Measurements from ENCODE around the gene PSMG4.
A peak's percentile ranks its signal among the peaks of the same experiment; 100 is the strongest.

Gene PSMG4

DNA sequence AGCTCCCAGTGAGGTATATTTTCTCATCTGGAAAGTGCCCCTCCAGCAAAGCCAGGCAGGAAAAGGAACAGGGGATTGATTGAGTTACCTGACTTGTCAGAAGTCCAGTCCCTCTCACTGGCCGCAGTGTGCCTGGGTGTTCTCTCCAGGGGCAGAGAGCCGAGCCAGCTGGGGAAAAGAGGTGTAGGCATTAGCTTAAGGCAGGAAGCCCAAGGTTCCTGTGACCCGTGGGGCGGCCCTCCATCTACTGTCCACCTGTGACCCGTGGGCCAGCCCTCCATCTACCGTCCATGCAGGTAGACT lies 2.7 kb downstream of the PSMG4 start:
- Histone ChIP-seq H3K36me3 (ENCODE audit: control insufficient read depth, insufficient read depth, low read length) (peaks cover 21% of the 10 kb centered on the region), H3K9me3 (ENCODE audit: control insufficient read depth, low read length) (no peaks in the 10 kb centered on the region), H3K4me3 (ENCODE audit: insufficient read depth, low read depth, low read length, poor library complexity, severe bottlenecking) (no peak overlapping the region), H3K27me3 (replicated peaks; ENCODE audit: control insufficient read depth, insufficient read depth, low read length, poor library complexity, severe bottlenecking) (no peaks in the 10 kb centered on the region), H3K4me1 (ENCODE audit: control insufficient read depth, insufficient read depth, low read length, poor library complexity, severe bottlenecking) (peaks cover 18% of the 10 kb centered on the region), H3K27ac (ENCODE audit: insufficient read depth, low read length, poor library complexity, severe bottlenecking) (no peak overlapping the region)
- no peak for DNase-seq

DNA sequence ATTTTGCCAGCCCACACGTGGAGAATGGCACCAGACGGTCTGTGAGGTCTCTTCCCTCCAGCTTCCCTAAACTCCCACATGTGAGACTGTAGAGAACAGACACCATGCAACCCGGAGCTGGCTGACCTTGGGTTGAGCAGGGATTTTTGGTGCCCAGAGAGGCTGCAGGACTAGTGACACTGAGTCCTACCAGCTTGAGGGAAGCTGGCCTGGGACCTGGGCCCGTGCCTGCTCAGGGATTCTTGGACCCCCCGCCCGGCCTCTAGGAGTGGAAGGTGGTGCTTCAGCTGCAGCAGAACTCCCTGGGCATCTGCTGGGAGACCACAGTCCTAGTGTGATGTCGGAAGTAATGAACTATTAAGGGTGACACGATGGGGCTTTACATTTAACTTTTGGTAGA lies 3.2 kb downstream of the PSMG4 start:
- Histone ChIP-seq H3K27ac (ENCODE audit: insufficient read depth, low read length, poor library complexity, severe bottlenecking) (no peak overlapping the region), H3K9me3 (ENCODE audit: control insufficient read depth, low read length) (no peaks in the 10 kb centered on the region), H3K4me1 (ENCODE audit: control insufficient read depth, insufficient read depth, low read length, poor library complexity, severe bottlenecking) (peaks cover 18% of the 10 kb centered on the region), H3K4me3 (ENCODE audit: insufficient read depth, low read depth, low read length, poor library complexity, severe bottlenecking) (no peak overlapping the region), H3K36me3 (ENCODE audit: control insufficient read depth, insufficient read depth, low read length) (peaks cover 21% of the 10 kb centered on the region), H3K27me3 (replicated peaks; ENCODE audit: control insufficient read depth, insufficient read depth, low read length, poor library complexity, severe bottlenecking) (no peaks in the 10 kb centered on the region)
- no peak for DNase-seq

GRCh38 chr6:3263096-3263495 lies 4.3 kb downstream of the PSMG4 start:
- H3K27me3 ChIP-seq (replicated peaks; ENCODE audit: control insufficient read depth, insufficient read depth, low read length, poor library complexity, severe bottlenecking), result no peaks in the 10 kb centered on the region
- no peak overlapping the region for H3K4me3 ChIP-seq (ENCODE audit: insufficient read depth, low read depth, low read length, poor library complexity, severe bottlenecking)
- peaks cover 18% of the 10 kb centered on the region for H3K4me1 ChIP-seq (ENCODE audit: control insufficient read depth, insufficient read depth, low read length, poor library complexity, severe bottlenecking)
- no peaks in the 10 kb centered on the region for H3K9me3 ChIP-seq (ENCODE audit: control insufficient read depth, low read length)
- H3K27ac ChIP-seq (ENCODE audit: insufficient read depth, low read length, poor library complexity, severe bottlenecking), result no peak overlapping the region
- peaks cover 21% of the 10 kb centered on the region for H3K36me3 ChIP-seq (ENCODE audit: control insufficient read depth, insufficient read depth, low read length)
- DNase-seq, result no peak

- Histone ChIP-seq H3K27ac (ENCODE audit: insufficient read depth, low read length, poor library complexity, severe bottlenecking) (no peak overlapping the region), H3K27me3 (replicated peaks; ENCODE audit: control insufficient read depth, insufficient read depth, low read length, poor library complexity, severe bottlenecking) (no peaks in the 10 kb centered on the region), H3K36me3 (ENCODE audit: control insufficient read depth, insufficient read depth, low read length) (peaks cover 27% of the 10 kb centered on the region), H3K9me3 (ENCODE audit: control insufficient read depth, low read length) (no peaks in the 10 kb centered on the region), H3K4me3 (ENCODE audit: insufficient read depth, low read depth, low read length, poor library complexity, severe bottlenecking) (no peak overlapping the region), H3K4me1 (ENCODE audit: control insufficient read depth, insufficient read depth, low read length, poor library complexity, severe bottlenecking) (peaks cover 18% of the 10 kb centered on the region)
- DNase-seq, result no peak
These were observed 5.6 kb downstream of the PSMG4 start for GRCh38 chr6:3264356-3264755.

DNA sequence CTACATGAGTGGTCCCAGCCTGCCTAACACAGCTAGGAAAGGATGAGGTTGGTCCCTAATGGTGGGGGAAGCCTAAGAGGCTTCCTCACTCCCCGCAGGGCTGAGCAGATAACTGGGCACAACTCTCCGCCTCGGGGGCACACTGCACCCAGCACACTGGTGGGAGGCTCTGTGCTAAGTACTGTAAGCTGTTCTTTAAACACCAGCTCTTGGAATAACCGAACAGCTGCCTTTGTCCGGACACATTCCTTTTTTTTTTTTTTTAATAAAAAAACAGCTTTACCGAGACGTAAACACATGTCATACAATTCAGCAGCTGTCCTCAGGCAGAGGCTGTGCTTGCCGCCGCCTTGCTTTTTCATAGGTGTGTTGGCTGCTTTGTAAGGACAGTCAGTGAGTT lies 6.9 kb downstream of the PSMG4 start:
- H3K9me3 ChIP-seq (ENCODE audit: control insufficient read depth, low read length), result no peaks in the 10 kb centered on the region
- no peak overlapping the region for H3K27ac ChIP-seq (ENCODE audit: insufficient read depth, low read length, poor library complexity, severe bottlenecking)
- H3K4me1 ChIP-seq (ENCODE audit: control insufficient read depth, insufficient read depth, low read length, poor library complexity, severe bottlenecking), result peaks cover 14% of the 10 kb centered on the region
- no peak for DNase-seq
- no peaks in the 10 kb centered on the region for H3K27me3 ChIP-seq (replicated peaks; ENCODE audit: control insufficient read depth, insufficient read depth, low read length, poor library complexity, severe bottlenecking)
- H3K4me3 ChIP-seq (ENCODE audit: insufficient read depth, low read depth, low read length, poor library complexity, severe bottlenecking), result no peak overlapping the region
- H3K36me3 ChIP-seq (ENCODE audit: control insufficient read depth, insufficient read depth, low read length), result peaks cover 35% of the 10 kb centered on the region

DNA sequence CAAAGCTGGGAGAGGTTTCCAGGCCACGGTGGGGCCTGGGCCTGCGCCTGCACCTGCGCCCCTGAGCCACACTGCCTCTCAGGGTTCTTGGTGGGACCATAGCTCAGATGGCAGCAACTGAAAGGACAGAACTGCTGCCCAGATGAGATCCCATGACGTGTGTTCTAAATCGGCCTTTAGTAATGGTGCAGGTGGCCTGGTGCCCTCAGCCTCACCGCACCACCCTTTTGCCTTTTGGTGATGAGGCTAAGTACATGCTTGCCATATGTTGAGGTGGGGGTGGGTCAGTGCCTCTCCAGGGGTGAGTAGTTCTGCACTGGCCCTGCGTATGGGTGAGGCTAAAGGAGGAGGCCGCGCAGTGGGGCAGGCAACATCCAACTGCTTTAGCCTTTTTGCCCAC lies 7.4 kb downstream of the PSMG4 start:
- Histone ChIP-seq H3K9me3 (ENCODE audit: control insufficient read depth, low read length) (no peaks in the 10 kb centered on the region), H3K27me3 (replicated peaks; ENCODE audit: control insufficient read depth, insufficient read depth, low read length, poor library complexity, severe bottlenecking) (no peaks in the 10 kb centered on the region), H3K4me3 (ENCODE audit: insufficient read depth, low read depth, low read length, poor library complexity, severe bottlenecking) (no peak overlapping the region), H3K4me1 (ENCODE audit: control insufficient read depth, insufficient read depth, low read length, poor library complexity, severe bottlenecking) (peaks cover 9% of the 10 kb centered on the region), H3K36me3 (ENCODE audit: control insufficient read depth, insufficient read depth, low read length) (peaks cover 40% of the 10 kb centered on the region), H3K27ac (ENCODE audit: insufficient read depth, low read length, poor library complexity, severe bottlenecking) (no peak overlapping the region)
- DNase-seq, result no peak

- DNase-seq, result no peak
- H3K4me1 ChIP-seq (ENCODE audit: control insufficient read depth, insufficient read depth, low read length, poor library complexity, severe bottlenecking), result no peaks in the 10 kb centered on the region
- H3K9me3 ChIP-seq (ENCODE audit: control insufficient read depth, low read length), result no peaks in the 10 kb centered on the region
- peaks cover 48% of the 10 kb centered on the region for H3K36me3 ChIP-seq (ENCODE audit: control insufficient read depth, insufficient read depth, low read length)
- H3K27ac ChIP-seq (ENCODE audit: insufficient read depth, low read length, poor library complexity, severe bottlenecking), result no peak overlapping the region
- H3K27me3 ChIP-seq (replicated peaks; ENCODE audit: control insufficient read depth, insufficient read depth, low read length, poor library complexity, severe bottlenecking), result no peaks in the 10 kb centered on the region
- no peak overlapping the region for H3K4me3 ChIP-seq (ENCODE audit: insufficient read depth, low read depth, low read length, poor library complexity, severe bottlenecking)
These were observed 8.4 kb downstream of the PSMG4 start for GRCh38 chr6:3267162-3267561.

DNA sequence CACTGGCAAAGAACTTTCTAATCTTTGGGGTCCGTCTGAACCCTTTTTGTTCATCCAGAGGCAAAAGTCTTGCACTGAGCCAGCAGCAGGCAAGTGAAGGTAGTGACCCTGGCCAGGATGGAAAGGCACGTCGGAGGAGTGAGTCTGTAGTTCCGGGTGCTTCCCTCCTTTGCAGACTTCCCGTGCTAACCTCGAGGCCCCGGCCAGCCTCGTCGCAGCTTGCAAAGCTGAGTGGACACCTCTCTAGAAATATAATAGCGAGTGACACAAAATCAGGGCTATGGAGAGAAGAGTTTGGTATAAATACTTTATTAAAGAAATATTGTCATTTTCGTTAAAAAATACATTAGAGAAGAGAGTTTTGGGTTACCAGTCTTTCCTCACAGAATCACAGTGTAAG lies 9.9 kb downstream of the PSMG4 start:
- peaks cover 47% of the 10 kb centered on the region for H3K36me3 ChIP-seq (ENCODE audit: control insufficient read depth, insufficient read depth, low read length)
- no peak overlapping the region for H3K4me3 ChIP-seq (ENCODE audit: insufficient read depth, low read depth, low read length, poor library complexity, severe bottlenecking)
- H3K27me3 ChIP-seq (replicated peaks; ENCODE audit: control insufficient read depth, insufficient read depth, low read length, poor library complexity, severe bottlenecking), result no peaks in the 10 kb centered on the region
- no peaks in the 10 kb centered on the region for H3K4me1 ChIP-seq (ENCODE audit: control insufficient read depth, insufficient read depth, low read length, poor library complexity, severe bottlenecking)
- H3K9me3 ChIP-seq (ENCODE audit: control insufficient read depth, low read length), result no peaks in the 10 kb centered on the region
- no peak overlapping the region for H3K27ac ChIP-seq (ENCODE audit: insufficient read depth, low read length, poor library complexity, severe bottlenecking)
- DNase-seq, result no peak

DNA sequence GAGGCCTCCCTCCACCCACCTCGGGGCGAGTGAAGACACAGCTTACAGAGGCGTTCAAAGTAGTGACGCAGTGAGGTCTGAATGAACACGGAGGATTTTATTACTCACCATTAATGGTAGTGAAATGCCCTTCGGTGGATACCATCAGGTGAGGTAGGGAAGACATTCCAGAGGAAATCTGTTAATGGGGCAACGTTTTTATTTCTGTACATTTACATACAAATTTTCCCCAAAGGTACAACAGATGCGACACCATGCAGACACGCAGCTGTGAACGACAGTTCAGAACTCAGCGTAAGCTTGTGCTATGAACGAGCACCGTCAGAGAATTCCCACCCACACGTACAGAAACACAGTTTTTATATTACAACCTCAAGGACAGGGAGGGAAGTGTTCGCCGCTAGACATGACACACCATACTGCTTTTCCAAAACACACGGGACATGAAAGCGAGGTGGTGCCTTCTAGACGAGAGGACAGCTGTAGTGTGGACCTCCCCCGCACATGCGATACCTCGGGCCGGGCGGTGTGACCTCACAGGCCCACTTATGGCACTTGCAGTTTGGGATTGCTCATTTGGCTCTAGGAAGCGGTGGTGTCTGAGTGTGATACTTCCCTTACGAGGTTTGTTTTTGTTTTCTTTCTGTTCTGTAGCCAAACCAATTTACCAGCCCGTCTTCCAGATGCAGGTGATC lies 10.7 kb downstream of the PSMG4 start:
- Histone ChIP-seq H3K27me3 (replicated peaks; ENCODE audit: control insufficient read depth, insufficient read depth, low read length, poor library complexity, severe bottlenecking) (no peaks in the 10 kb centered on the region), H3K4me1 (ENCODE audit: control insufficient read depth, insufficient read depth, low read length, poor library complexity, severe bottlenecking) (no peaks in the 10 kb centered on the region), H3K9me3 (ENCODE audit: control insufficient read depth, low read length) (no peaks in the 10 kb centered on the region), H3K27ac (ENCODE audit: insufficient read depth, low read length, poor library complexity, severe bottlenecking) (no peak overlapping the region), H3K36me3 (ENCODE audit: control insufficient read depth, insufficient read depth, low read length) (peaks cover 40% of the 10 kb centered on the region), H3K4me3 (ENCODE audit: insufficient read depth, low read depth, low read length, poor library complexity, severe bottlenecking) (no peak overlapping the region)
- DNase-seq, result peak in 1 of 3 donors; percentile 6

DNA sequence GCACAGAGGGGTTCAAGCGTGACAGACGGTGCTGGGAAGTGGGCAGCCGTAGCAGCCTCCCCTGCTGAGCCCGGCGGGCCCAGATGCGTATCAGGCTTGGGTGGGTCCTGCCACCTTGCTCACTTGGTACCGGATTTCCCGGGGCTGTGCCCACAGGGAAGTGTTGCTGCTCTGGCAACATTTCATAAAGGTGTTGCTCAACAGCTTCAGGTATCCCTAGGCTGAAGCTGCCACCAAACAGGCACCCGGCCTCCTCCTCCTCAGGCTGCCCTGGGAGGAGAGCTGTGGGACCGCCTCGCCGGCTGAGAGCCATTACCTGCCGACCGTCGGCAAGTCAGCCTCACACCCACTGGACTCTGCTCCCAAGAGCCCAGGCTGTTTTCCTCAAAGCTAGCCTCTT lies 11.5 kb downstream of the PSMG4 start:
- DNase-seq, result no peak
- Histone ChIP-seq H3K9me3 (ENCODE audit: control insufficient read depth, low read length) (no peaks in the 10 kb centered on the region), H3K27ac (ENCODE audit: insufficient read depth, low read length, poor library complexity, severe bottlenecking) (no peak overlapping the region), H3K4me1 (ENCODE audit: control insufficient read depth, insufficient read depth, low read length, poor library complexity, severe bottlenecking) (no peaks in the 10 kb centered on the region), H3K27me3 (replicated peaks; ENCODE audit: control insufficient read depth, insufficient read depth, low read length, poor library complexity, severe bottlenecking) (no peaks in the 10 kb centered on the region), H3K4me3 (ENCODE audit: insufficient read depth, low read depth, low read length, poor library complexity, severe bottlenecking) (no peak overlapping the region), H3K36me3 (ENCODE audit: control insufficient read depth, insufficient read depth, low read length) (peaks cover 35% of the 10 kb centered on the region)

Measured in effector memory CD4-positive, alpha-beta T cell (primary cell).